Fibroblast of villous mesenchyme (primary cell): Measurements from ENCODE around the gene UNC80. TPM values are rescaled to one million over a fixed set of nuclear protein-coding genes. Genes with fewer than 3 reads are reported as not detected.

Source experiments
- DNase-seq: peaks from one replicate; pipeline ENCODE4 v3.0.0-alpha.2; 2010; ENCODE audit warnings: low read depth
- H3K4me3 ChIP-seq: 2 replicates; pipeline ENCODE4 v1.5.1; 2011; ENCODE audit warnings: low read depth, mild to moderate bottlenecking, low read length
- total RNA-seq: library from RNA; depleted of rRNA; stranded (reverse); fragments of >200 nt; gene quantifications from 2 replicates; pipeline ENCODE4 v1.2.3, GENCODE V29; 2012
- TF ChIP-seq, protein P1 (sequence below): IDR thresholded peaks from 2 replicates; pipeline ENCODE4 v1.5.1; 2012; ENCODE audit warnings: low read depth, mild to moderate bottlenecking, low read length; ENCODE audit not compliant: insufficient read depth

UNC80 gene
- total RNA-seq, 1 donor = not detected

DNA sequence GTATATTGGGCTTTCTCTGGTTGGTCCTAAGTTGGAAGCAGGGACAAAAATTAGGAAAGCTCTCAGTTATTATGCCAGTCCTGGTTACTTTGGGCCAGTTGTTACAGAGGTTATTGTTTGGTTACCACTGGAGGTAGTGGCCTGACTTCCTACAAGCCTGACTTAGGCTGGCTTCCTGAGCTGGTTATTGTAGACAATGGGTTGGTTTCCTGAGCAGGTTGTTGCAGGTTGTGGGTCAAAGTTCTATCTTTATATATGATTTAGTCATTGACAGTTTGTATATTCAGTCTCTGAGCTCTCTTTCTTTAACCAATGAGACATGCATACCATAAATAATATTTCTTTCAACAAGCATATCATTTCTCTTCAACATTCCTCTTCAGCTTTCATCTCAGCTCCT, 172.1 kb downstream of the UNC80 start:
- DNase-seq = no peak
- H3K4me3 ChIP-seq = no peak overlapping the region
- TF ChIP-seq, protein P1, sequence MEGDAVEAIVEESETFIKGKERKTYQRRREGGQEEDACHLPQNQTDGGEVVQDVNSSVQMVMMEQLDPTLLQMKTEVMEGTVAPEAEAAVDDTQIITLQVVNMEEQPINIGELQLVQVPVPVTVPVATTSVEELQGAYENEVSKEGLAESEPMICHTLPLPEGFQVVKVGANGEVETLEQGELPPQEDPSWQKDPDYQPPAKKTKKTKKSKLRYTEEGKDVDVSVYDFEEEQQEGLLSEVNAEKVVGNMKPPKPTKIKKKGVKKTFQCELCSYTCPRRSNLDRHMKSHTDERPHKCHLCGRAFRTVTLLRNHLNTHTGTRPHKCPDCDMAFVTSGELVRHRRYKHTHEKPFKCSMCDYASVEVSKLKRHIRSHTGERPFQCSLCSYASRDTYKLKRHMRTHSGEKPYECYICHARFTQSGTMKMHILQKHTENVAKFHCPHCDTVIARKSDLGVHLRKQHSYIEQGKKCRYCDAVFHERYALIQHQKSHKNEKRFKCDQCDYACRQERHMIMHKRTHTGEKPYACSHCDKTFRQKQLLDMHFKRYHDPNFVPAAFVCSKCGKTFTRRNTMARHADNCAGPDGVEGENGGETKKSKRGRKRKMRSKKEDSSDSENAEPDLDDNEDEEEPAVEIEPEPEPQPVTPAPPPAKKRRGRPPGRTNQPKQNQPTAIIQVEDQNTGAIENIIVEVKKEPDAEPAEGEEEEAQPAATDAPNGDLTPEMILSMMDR = no peak

DNA sequence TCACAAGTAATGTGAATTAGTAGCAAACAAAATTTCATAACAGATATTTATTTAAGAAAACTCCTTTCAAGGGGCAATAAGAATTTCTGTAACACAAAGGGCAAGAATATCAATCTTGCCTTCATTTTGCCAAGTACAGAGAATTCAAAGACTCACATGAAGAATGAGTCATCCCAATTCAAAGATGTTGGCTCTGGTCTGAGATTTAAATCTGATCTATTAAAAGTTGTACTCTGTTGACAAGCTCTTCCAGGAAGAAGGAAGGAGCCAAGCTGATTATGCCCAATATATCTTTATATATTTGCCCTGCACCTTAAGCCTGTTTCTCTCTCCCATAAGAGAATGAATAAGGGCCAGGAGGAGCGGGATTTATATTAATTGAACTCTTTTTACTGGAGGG, 174.9 kb downstream of the UNC80 start:
- DNase-seq = no peak
- TF ChIP-seq, protein P1 = no peak
- no peak overlapping the region for H3K4me3 ChIP-seq

DNA sequence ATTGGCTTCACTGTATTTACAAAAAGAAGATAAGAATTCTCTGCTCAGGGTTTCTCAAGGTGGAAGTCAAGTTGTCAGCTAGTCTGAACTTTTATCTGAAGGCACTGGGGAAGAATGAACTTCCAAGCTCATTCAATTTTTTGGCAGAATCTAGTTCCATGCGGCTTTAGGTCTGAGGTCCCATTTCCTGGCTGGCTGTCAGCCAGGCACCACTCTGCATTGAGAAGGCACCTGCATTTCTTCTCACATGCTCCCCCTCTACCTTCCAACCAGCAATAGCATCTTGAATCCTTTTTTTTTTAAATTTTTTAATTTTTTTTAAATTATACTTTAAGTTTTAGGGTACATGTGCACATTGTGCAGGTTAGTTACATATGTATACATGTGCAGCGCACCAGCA, 184.6 kb downstream of the UNC80 start:
- TF ChIP-seq, protein P1 = no peak
- no peak for DNase-seq
- H3K4me3 ChIP-seq = no peak overlapping the region

DNA sequence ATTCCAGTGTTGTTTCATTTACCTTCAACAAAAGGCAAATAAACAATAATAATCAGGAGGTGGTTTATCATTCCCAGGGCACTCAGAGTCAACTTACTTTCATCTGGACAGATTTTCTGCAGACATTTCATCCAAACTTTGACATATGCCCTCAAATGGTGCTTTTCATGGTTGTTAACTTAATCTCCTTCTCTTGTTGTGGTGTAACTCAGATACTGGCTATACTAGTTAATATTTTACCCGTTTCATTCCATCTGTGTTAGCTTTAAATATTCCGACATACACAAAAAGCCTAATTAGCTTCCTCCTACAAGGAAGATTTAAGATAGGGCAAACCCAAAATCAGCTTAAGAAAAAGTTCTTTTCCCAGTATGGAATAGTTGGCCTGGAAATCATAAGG, 186.4 kb downstream of the UNC80 start:
- no peak overlapping the region for H3K4me3 ChIP-seq
- DNase-seq = no peak
- TF ChIP-seq, protein P1 = no peak

DNA sequence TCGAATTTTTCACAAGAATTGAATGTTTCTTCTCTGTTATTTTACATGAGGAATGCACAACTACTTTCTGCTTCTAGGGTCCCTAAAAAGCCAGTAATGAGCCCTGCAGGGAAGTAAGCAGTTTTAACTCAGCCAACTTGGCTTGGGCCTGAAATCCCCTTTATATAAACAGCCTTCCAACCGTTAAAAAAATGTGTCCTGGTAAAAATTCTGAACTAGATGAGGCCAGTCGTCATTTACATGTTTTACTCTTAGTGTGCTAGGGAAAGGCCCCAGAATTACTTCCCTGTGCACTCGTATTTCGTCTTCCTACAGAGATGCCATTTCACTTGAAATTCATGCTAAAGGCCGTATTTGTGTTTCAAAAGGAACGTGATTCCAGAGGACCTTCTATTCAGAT, 188.4 kb downstream of the UNC80 start:
- H3K4me3 ChIP-seq = no peak overlapping the region
- no peak for DNase-seq
- TF ChIP-seq, protein P1 = no peak

DNA sequence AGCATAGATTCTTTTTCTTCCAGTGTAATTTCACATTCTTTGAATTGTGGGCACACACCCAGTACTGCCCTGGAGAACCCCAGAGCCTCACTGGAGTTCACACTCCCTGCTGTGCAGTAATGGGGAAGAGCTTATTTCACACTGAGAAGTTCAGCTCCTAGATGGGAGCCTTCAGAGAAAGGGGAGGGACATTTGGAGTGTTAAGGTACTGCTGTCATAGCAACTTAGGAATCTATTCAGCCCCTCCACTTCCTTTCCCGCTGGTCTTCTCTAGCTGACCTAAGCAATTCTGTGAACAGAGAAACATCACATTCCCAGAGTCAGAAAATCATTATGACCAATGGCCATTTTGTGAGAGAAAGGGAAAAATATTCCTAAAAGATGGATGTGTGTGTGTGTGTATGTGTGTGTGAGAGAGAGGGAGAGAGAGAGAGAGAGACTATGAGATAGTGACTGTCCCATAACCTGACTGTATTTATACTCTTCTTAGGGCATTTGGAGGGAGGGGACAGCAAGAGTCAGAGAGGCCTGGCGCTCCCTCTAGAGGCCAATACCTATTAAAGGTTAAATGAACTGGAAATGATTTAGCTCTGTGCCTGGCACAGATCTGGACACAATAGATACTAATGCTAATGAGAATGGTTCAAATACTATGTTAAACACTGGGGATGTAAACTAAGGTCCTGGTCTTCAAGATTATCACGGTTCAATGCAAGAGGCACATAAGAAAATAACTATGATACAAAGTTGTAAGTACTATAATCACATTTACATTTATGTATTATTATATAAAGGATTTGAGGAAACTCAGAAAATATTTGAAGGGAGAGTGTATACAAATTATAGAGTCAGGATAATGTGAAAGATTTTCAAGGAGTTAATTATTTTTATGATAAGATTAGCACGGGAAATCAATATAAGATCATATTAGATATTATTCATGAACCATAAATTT, 189.3 kb downstream of the UNC80 start:
- DNase-seq = peak; percentile 44
- TF ChIP-seq, protein P1 = peak; percentile 73
- no peak overlapping the region for H3K4me3 ChIP-seq
